Immature natural killer cell (primary cell): Measurements from ENCODE around the gene PEAK3. TPM values are rescaled to one million over a fixed set of nuclear protein-coding genes. Genes with fewer than 3 reads are reported as not detected.

Source experiments
- DNase-seq, 3 donors: peaks; one replicate each; pipeline ENCODE4 v3.0.0; 2022; ENCODE audit warnings: mixed read lengths in 1 of 3
- H3K27ac Mint-ChIP-seq, 6 donors: one replicate each; pipeline ENCODE4 v1.8.0; 2020; ENCODE audit warnings: mixed read lengths in 6 of 6, mild to moderate bottlenecking in 5 of 6, inconsistent platforms in 4 of 6, moderate library complexity in 3 of 6
- H3K27me3 Mint-ChIP-seq, 3 donors: one replicate each; pipeline ENCODE4 v1.8.0; 2020 to 2021; ENCODE audit warnings: low read depth in 3 of 3, mild to moderate bottlenecking in 3 of 3, mixed read lengths in 3 of 3, moderate library complexity in 3 of 3, inconsistent platforms in 1 of 3
- H3K36me3 Mint-ChIP-seq, 3 donors: one replicate each; pipeline ENCODE4 v1.8.0; 2020; ENCODE audit warnings: mixed read lengths in 3 of 3, inconsistent platforms in 2 of 3, mild to moderate bottlenecking in 2 of 3
- H3K4me1 Mint-ChIP-seq, 2 donors: one replicate each; pipeline ENCODE4 v1.8.0; 2020; ENCODE audit warnings: inconsistent platforms in 2 of 2, mild to moderate bottlenecking in 2 of 2, mixed read lengths in 2 of 2, moderate library complexity in 1 of 2
- H3K4me3 Mint-ChIP-seq, 5 donors: one replicate each; pipeline ENCODE4 v1.8.0; 2020; ENCODE audit warnings: mild to moderate bottlenecking in 5 of 5, mixed read lengths in 5 of 5, inconsistent platforms in 3 of 5, moderate library complexity in 3 of 5
- H3K9me3 Mint-ChIP-seq, 6 donors: one replicate each; pipeline ENCODE4 v1.8.0; 2020; ENCODE audit warnings: mild to moderate bottlenecking in 6 of 6, mixed read lengths in 6 of 6, inconsistent platforms in 4 of 6, moderate library complexity in 3 of 6
- polyA plus RNA-seq, 3 donors: library from polyadenylated mRNA; unstranded; fragments of 300-500 nt; fragmentation: Illumina TruSeq; gene quantifications; one replicate each; pipeline ENCODE4 v1.2.3, GENCODE V29; 2021

Gene PEAK3
- polyA plus RNA-seq, 3 donors from 2014 or later, result 0.96 to 10.8 (median 2.5) TPM

- Mint-ChIP-seq H3K36me3 (peaks cover 0 to 12% (median 8%) of the 10 kb centered on the region in 3 donors), H3K4me3 (peak overlapping the region; percentile 86 to 92 (median 90)), H3K27me3 (peaks cover 26 to 38% (median 34%) of the 10 kb centered on the region in 3 donors), H3K9me3 (no peaks in the 10 kb centered on the region), H3K4me1 (peaks cover 28 to 29% of the 10 kb centered on the region in 2 donors), H3K27ac (peak overlapping the region; percentile 82 to 95 (median 84))
- peak; percentile 100 for DNase-seq
Observed at GRCh38 chr19:2269244-2270156, 12.5 kb downstream of the PEAK3 start.

- Mint-ChIP-seq H3K4me1 (peaks cover 22 to 24% of the 10 kb centered on the region in 2 donors), H3K36me3 (peaks cover 0 to 9% (median 5%) of the 10 kb centered on the region in 3 donors), H3K27ac (peak overlapping the region in 3 of 6 donors; percentile 76 to 83 (median 83)), H3K27me3 (peaks cover 19 to 31% (median 28%) of the 10 kb centered on the region in 3 donors), H3K4me3 (peak overlapping the region; percentile 86 to 92 (median 90)), H3K9me3 (no peaks in the 10 kb centered on the region)
- no peak for DNase-seq
Observed at GRCh38 chr19:2268861-2269243, 13.1 kb downstream of the PEAK3 start.

GRCh38 chr19:2268480-2268830 is 13.5 kb downstream of the PEAK3 start:
- Mint-ChIP-seq H3K9me3 (no peaks in the 10 kb centered on the region), H3K4me1 (peaks cover 18 to 23% of the 10 kb centered on the region in 2 donors), H3K4me3 (peak overlapping the region; percentile 86 to 92 (median 90)), H3K27ac (peak overlapping the region in 4 of 6 donors; percentile 36 to 51 (median 49)), H3K27me3 (peaks cover 15 to 27% (median 24%) of the 10 kb centered on the region in 3 donors), H3K36me3 (peaks cover 0 to 9% (median 4%) of the 10 kb centered on the region in 3 donors)
- no peak for DNase-seq

- DNase-seq, result peak in 1 of 3 donors; percentile 0
- peaks cover 7 to 15% (median 9%) of the 10 kb centered on the region in 3 donors for H3K27me3 Mint-ChIP-seq
- peaks cover 6 to 15% of the 10 kb centered on the region in 2 donors for H3K4me1 Mint-ChIP-seq
- H3K4me3 Mint-ChIP-seq, result peak overlapping the region in 2 of 5 donors; percentile 15 to 46
- no peak overlapping the region for H3K27ac Mint-ChIP-seq
- H3K9me3 Mint-ChIP-seq, result no peaks in the 10 kb centered on the region
- H3K36me3 Mint-ChIP-seq, result peaks cover 0 to under 1% (median 0%) of the 10 kb centered on the region in 3 donors
Observed at GRCh38 chr19:2266183-2266993, 15.6 kb downstream of the PEAK3 start.

GRCh38 chr19:2261438-2262172 is 20.4 kb downstream of the PEAK3 start:
- Mint-ChIP-seq H3K9me3 (no peaks in the 10 kb centered on the region), H3K36me3 (no peaks in the 10 kb centered on the region), H3K27ac (peak overlapping the region in 2 of 6 donors; percentile 49 to 90), H3K27me3 (peaks cover 0 to 4% (median 2%) of the 10 kb centered on the region in 3 donors), H3K4me1 (peaks cover 14 to 29% of the 10 kb centered on the region in 2 donors), H3K4me3 (peak overlapping the region in 1 of 5 donors; percentile 64)
- peak in 2 of 3 donors; percentile 38 to 52 for DNase-seq

GRCh38 chr19:2260341-2260805 is 21.6 kb downstream of the PEAK3 start:
- peak in 1 of 3 donors; percentile 62 for DNase-seq
- peak overlapping the region; percentile 63 to 98 (median 82) for H3K27ac Mint-ChIP-seq
- no peaks in the 10 kb centered on the region for H3K36me3 Mint-ChIP-seq
- no peaks in the 10 kb centered on the region for H3K9me3 Mint-ChIP-seq
- H3K4me3 Mint-ChIP-seq, result peak overlapping the region; percentile 3 to 87 (median 62)
- H3K27me3 Mint-ChIP-seq, result peaks cover 2% of the 10 kb centered on the region in 3 donors
- H3K4me1 Mint-ChIP-seq, result peaks cover 14 to 29% of the 10 kb centered on the region in 2 donors

GRCh38 chr19:2259336-2259735 is 22.6 kb downstream of the PEAK3 start:
- no peaks in the 10 kb centered on the region for H3K36me3 Mint-ChIP-seq
- H3K27me3 Mint-ChIP-seq, result peaks cover 2% of the 10 kb centered on the region in 3 donors
- H3K4me3 Mint-ChIP-seq, result peak overlapping the region in 2 of 5 donors; percentile 45 to 47
- H3K27ac Mint-ChIP-seq, result peak overlapping the region in 5 of 6 donors; percentile 13 to 94 (median 75)
- H3K9me3 Mint-ChIP-seq, result no peaks in the 10 kb centered on the region
- DNase-seq, result no peak
- peaks cover 14 to 28% of the 10 kb centered on the region in 2 donors for H3K4me1 Mint-ChIP-seq

GRCh38 chr19:2255982-2256685 is 25.8 kb downstream of the PEAK3 start, which contains the start of gene JSRP1:
JSRP1 (minus strand) TSS chr19:2256417; CDS start chr19:2255314, 1,103 bp downstream.
- H3K9me3 Mint-ChIP-seq, result no peaks in the 10 kb centered on the region
- H3K4me1 Mint-ChIP-seq, result peaks cover 14 to 28% of the 10 kb centered on the region in 2 donors
- H3K27me3 Mint-ChIP-seq, result peaks cover 2 to 16% (median 4%) of the 10 kb centered on the region in 3 donors
- DNase-seq, result no peak
- peak within 1 kb of the TSS in 2 of 6 donors; percentile 89 to 93 for H3K27ac Mint-ChIP-seq
- no peak within 1 kb of the TSS for H3K4me3 Mint-ChIP-seq
- no peaks in the 10 kb centered on the region for H3K36me3 Mint-ChIP-seq

GRCh38 chr19:2255112-2255845 is 26.7 kb downstream of the PEAK3 start:
- no peak for DNase-seq
- Mint-ChIP-seq H3K4me3 (no peak overlapping the region), H3K4me1 (peaks cover 11 to 26% of the 10 kb centered on the region in 2 donors), H3K9me3 (no peaks in the 10 kb centered on the region), H3K27me3 (peaks cover under 1 to 16% (median 4%) of the 10 kb centered on the region in 3 donors), H3K27ac (no peak overlapping the region), H3K36me3 (no peaks in the 10 kb centered on the region)

- Mint-ChIP-seq H3K27me3 (peaks cover 2 to 16% (median 5%) of the 10 kb centered on the region in 3 donors), H3K4me1 (peaks cover 8 to 22% of the 10 kb centered on the region in 2 donors), H3K36me3 (no peaks in the 10 kb centered on the region), H3K4me3 (peak overlapping the region in 2 of 5 donors; percentile 10 to 11), H3K9me3 (no peaks in the 10 kb centered on the region), H3K27ac (no peak overlapping the region)
- DNase-seq, result no peak
Observed at GRCh38 chr19:2254064-2254872, 27.7 kb downstream of the PEAK3 start.
